GM21528 (cell line): ENCODE results near the gene FNDC11.

Experiments
- ATAC-seq: cut with Tn5 transposase; IDR thresholded peaks from one replicate; pipeline ENCODE4 v1.9.1; 2021; ENCODE audit warnings: mild to moderate bottlenecking, moderate library complexity; ENCODE audit not compliant: unreplicated experiment, low FRiP score

The FNDC11 gene

DNA sequence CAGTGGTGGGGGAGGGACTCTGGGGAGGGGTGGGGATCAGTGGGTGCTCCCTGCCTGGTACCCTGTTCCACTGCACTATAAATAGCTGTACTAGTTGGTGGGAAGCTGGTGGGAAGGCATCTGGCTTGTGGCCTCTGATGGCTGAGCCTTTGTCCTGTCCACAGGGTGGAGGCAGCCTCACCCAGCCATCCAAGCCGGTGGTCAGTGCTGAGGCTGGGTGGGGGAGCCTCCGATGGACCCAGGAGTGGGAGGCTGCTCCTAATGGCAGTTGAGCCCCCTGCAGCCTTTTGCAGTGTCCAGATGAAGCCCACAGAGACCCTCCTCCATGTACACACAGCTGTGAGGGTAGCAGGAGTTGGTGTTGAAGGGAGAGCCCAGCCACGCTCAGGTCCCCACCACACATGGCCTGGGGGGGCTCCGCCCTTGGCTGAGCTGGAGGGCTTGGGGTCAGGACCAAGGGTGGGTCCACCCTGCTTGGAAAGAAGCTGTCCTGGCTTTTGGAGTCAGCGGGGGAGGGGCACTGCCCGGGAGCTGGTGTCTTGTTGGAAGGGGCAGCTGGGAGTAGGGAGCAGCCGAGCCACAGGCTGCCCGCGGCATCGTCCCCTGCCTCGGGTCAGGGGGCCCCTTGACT, 30.9 kb upstream of the FNDC11 start:
- ATAC-seq = no peak

DNA sequence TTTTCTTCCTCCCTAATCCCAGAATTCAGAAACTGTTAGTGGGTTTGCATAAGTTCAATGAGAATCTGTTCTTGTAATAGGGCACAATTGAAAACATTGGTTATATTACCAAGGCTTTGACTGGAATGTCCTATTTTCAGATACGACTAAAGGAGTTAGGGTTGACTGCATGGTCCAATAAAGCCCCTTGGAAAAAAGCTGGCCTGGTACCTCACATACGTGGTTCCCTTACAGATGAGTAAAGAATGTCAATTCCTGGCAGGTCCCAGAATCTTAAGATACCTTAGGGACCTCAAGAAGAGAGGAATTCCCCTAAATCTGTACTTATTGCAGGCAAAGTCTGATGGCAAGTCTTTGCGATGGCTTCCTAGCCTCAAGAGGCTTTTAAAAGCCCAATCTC, 28.8 kb upstream of the FNDC11 start:
- ATAC-seq = no peak

DNA sequence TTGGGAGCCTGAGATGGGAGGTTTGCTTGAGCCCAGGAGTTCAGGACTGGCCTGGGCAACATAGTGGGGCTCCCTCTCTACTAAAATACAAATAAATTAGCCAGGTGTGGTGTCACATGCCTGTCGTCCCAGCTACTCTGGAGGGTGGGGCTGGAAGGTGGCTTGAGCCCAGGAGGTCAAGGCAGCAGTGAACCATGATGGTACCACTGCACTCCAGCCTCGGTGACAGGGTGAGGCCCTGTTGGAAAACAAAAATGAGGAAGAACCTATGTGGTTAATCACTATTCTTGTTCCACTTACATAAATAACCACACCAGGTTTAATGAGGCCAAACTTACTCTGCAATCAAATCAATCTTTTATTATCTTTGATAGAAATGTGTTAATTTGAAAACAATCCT, 28.0 kb upstream of the FNDC11 start:
- ATAC-seq = no peak

DNA sequence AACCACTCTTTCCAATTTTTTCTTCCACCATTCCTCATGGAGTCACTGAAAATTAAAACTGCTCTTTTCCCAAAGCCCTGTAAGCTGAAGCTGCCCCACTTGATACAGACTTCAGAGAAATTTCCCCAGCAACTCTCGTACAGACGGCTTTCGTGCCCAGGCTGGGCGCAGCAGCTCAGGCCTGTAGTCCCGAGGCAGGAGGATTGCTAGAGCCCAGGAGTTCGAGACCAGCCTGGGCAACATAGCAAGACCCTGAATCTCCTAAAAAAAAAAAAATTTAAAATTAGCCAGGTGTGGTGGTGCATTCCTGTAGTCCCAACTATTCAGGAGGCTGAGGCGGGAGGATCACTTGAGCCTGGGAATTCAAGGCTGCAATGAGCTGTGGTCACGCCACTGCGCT, 26.8 kb upstream of the FNDC11 start:
- no peak for ATAC-seq

DNA sequence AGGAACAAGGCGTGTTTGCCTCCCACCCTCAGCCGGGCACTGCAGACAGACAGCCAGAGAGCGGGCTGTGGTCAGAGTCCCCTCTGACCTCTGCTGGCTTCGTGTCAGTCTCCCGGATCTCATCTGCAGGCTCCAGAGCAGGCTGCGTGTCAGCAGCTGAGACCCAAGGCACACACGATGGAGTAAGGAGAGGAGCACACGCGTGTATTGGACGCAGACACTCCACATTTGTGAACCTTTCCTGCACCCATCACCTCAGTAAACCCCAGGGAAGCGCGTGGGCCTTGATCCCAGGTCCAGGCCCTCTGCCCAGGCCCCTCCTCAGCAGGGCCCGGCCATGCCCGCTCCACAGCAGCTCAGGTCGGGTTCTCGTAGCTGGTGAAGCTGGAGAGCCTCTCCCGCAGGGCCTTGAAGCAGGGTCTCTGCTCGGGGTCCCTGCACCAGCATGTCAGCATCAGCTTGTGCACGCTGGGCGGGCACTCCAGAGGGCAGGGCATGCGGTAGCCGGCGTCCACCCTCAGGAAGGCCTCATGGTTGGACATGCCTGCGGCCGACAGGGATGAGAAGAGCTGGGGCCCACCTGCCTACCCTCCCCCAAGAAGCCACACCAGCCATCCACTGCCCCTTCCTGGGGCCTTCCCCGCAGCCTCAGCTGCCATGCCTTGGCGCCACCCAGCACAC, 24.6 kb upstream of the FNDC11 start:
- ATAC-seq = no peak

DNA sequence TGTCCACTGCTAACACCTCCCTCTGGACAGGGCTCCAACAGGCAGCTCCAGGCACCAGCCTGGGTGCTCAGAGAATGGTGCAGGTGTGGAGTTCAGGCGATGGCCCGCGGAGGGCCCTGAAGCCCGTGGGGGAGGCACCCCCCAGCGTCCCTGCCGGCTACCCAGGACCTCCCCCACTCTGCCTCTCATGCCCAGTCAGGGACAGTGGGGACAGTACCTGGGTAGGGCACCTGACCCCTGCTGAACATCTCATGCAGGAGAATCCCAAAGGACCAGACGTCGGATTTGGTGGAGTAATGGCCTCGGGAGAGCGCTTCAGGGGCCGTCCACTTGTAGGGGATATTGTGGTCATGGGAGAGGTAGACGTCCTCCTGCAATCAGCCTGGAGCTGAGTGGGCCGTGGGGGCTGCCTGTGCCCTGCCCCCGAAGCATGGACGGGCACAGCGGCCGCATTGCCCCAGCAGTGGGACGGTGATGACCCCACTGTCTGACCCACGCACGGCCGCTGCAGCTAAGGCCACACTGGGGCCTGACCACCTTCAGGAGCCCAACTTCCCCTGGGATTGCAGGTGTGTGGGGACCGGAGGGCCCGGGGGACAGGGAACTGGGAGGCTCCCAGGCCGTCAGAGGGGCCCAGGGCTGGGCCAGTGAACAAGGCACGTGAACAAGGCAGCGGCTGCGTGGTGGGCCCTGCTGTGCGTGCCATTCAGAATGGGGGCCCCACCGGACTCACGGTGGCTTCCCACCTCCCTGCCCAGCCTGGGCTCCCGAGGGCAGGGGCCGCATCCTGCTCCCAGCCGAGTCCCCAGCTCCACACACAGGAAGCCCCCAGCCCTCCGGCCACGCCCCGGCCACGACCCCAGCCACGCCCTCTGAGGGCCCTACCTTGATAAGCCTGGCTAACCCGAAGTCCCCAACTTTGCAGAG, 23.8 kb upstream of the FNDC11 start:
- ATAC-seq = no peak

DNA sequence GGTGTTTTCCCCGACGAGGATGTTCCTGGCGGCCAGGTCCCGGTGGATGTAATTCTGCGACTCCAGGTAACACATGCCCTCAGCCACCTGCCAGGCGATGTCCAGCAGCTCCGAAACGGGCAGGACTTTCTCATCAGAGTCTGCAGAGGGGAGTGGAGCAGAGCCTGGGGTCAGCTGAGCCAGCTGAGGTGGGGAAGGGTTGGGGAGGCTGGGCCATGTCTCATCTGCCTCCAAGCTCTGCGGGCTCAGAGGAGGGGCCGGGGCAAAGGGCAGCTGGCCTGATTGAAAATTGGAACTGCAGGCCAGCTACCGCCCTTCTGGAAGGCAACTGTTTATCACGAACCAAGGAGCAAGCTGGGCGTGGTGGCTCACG, 23.2 kb upstream of the FNDC11 start:
- no peak for ATAC-seq

DNA sequence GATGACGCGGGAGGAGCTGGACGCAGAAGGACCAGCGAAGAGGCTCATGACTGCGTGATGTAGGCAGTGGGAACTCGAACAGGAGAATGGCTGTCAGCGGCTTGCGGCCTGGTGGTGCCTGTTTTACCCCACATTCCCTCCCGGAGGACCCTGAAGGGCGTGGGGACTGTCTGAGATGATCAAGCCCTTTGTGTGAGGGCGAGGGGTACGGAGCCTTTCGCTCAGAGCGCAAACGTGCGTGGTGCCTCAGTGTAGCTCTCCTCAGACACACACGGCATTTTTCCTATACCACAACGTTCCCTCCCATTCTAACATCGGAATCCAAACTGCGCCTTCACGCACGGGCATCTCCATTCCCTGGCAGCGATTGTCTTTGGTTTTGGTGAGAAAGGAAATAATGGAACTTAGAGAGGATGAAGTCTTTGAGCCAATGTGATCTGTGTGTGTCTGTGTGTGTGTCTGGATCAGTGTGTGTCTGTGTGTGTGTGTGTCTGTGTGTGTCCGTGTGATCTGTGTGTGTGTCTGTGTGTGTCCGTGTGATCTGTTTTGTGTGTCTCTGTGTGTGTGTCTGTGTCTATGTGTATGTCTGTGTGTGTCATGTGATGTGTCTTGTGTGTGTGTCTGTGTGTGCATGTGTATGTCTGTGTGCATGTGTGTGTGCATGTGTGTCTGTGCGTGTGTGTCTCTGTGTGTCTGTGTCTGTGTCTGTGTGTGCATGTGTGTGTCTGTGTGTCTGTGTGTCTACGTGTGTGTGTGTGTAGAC, 22.1 kb upstream of the FNDC11 start:
- no peak for ATAC-seq

DNA sequence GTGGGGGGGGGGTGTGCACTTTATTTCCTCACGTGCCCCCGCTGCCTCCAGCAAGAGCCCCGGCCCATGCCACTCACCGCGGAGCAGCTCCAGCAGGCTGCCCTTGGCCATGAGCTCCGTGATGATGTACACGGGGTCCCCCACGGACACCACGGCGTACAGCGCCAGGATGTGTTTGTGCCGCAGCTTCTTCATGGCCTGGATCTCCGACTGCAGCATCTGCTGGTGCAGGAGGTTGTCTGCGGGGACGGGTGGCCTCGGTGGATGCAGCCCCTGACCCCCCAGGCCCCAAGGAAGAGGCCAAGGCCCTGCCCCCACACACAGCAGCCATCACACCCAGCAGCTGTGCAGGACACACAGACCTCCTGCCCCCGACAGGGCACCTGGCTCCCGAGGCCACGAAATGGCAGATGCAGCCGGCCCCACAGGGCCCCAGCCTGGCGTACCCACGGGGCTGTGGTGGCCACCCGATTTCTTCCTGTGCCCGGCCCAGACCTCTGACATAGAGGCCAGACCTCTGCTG, 21.4 kb upstream of the FNDC11 start:
- no peak for ATAC-seq

DNA sequence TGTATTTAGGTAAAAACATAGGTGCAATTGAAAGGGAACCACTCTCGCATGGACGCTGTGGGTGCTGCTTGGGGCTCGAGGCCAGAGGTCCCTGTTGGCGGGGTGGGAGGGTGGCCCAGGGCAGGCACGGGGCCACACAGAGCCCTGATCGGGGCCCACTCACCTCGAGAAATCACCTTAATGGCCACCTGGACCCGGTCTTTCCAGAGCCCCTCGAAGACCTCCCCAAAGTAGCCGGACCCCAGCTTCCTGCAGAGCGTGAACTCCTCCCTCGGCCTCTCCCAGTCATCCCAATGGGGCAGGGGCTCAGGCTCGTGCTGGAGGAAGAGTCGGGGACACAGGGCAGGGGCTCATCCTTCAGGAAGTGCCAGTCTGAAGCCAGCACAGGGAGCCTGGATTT, 20.6 kb upstream of the FNDC11 start:
- no peak for ATAC-seq

DNA sequence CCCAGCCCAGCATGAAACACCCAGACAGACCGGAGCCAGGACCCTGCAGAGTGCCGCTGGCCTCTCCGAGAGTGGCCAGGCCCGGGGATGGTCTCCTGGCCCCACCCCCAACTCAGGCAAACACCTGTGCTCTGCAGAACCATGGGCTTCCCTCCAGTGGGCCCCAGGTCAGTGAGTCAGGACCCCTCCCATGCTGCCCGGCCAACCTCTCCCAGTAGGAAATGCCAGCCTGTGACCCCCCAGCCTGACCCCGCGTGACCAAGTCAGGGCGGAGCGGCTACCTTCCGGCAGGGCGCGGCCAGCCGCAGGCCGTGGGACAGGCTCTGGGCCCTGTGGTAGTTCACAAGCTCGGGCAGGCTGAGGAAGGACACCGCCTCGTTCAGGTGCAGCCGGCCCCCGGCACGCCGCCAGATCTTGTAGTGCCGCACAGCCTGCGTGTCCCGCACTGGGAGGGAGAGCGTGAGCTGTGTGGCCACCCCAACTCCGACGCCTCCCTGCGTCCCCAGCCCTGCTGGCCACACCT, 20.0 kb upstream of the FNDC11 start:
- no peak for ATAC-seq

DNA sequence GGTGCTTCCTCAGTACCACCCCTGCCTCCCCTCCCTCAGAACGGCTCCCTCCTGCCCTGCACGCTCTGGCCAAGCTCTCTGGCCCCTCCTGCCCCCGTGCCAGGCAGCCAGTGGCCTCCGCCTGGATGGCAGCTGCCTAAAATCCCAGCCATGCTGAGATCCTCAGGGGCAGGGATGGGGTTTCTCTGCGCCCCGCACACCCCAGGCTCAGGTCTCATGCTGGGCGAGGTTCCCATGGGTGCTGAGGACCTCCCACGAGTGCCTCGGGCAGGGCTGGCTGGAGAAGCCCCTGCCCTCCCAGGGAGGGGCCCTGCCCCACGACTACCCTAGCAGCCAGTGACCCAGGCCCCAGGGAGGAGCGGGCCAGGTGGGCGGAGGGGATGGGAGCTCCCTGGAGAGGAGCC, 19.5 kb upstream of the FNDC11 start:
- ATAC-seq = no peak

DNA sequence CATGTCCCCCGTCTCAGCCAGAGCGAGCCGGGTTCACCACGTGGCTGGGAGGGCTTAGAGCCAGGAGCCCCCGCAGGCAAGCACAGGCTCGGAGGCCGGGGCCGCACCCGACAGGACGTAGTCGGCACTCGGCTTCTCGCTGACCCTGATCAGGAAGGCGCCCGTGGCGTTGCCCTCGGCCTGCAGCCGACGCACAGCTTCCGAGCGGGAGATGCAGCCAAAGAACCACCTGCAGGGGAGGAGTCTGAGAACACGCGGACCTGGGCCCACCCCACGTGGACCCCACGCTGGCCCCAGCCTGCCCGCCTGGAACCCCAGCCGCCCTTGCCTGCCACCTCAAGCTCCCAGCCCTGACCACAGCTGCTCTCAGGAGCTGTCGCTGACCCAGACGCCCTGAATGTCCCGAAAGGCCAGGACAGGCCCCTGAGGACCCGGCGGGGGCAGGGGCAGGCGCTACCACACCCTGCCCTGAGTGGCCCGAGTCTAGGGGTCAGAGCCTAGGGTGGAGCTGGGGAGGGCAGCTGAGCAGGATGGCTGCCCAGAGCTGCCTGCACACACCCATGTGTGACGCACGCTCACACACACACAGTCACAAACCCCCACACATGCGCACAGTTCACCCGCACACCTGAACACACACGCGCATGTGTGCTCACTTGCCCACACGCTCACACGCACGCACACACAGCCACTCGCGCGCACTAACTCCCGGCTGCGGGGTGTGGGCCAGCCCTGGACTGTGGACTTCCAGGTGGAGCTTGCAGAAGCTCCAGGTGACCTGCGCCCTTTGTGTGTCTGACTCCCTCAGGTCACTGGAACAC, 18.9 kb upstream of the FNDC11 start:
- ATAC-seq = no peak

DNA sequence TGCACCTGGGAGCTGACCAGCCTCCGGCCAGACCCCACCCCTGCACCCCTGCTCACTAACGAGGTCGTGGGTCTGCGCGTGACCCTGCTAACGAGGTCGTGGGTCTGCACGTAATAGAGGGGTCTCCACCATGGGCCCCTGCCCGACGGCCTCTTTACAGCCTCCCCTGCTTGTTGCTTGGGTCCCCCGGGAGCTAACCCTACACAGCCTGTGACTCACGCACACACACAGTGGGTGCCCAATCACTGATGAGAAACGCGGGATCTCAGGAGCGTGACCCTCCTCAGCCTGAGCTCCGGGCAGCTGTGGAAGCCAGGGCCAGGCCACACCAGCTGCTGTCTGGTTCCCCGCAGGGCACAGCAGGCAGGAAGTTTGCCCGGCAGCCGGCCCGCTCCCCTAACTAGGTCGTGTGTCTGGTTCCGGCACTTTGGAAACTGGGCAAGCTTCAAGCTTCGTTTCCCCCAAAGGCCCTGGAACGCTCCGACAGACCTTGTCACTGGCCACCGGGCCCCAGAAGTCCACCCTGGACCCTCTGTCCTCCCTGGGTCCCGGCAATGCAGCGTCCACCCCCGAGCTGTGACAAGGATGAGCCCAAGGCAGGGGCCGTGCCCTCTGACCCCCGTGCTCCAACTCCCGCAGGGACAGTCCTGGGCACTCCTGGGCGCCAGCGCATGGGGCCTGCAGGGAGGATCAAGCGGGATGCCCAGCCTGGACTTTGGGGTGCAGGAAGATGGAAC, 17.6 kb upstream of the FNDC11 start:
- no peak for ATAC-seq

DNA sequence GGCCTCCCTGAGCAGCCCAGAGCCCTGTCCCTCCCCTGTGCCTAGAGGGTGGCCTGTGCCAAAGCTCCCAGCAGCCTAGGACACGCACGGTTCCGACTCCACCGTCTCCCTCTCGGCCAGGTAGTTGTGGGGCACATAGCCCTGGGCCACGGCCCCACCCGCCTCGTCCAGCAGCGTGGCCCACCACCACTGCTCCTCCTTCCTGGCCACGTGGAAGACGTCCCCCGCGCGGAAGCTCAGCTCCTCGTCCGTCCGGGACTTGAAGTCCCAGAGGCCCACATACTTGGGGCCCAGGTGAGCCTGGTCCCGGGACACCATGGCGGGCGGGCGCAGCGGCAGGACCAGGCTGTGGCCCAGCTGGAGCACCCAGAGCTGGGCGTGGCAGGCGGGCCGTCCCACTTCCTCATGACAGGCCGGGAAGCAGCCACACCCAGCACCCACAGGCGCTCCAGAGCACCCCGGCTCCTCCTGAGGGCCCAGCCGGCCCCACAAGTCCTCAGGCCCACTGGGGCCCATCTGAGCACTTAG, 16.9 kb upstream of the FNDC11 start, which contains the start of gene PTK6:
Gene PTK6 (minus strand): TSS at position 380 of the 528 bp plus-strand sequence. CDS start 62 bp downstream, at position 318.
- peak; percentile 6 for ATAC-seq

DNA sequence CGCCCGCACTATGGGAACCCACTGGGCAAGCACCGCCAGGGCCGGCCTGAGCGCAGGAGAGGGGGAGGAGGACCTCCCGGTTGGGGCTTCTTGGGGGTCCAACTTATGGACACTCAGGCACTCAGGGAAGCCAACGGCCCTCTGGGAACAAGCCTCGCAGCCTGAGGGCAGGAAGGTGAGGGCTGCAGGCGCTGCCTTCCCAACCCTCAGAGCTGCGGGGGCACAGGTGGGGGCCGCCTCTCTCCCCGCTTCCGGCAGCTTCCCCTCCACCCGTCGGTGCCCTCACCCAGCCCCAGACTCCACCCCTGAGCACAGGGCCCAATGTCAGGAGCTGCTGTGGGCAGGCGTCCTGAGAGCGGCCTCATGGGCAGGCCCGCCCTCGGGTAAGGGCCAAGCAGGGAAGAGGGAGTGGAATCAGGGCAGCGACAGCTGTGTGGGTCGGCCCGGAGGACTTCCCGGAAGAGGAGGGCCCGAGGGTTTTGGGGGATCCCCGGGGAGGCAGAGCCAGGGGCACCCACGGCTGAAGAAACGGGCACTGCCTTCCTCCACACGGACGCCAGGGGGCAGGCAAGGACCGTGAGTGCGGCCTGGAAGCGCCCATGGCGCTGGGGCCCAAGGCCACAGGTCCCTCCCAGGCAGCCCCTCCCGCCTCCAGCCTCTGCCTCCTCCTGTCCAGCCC, 16.3 kb upstream of the FNDC11 start:
- ATAC-seq = peak; percentile 74

DNA sequence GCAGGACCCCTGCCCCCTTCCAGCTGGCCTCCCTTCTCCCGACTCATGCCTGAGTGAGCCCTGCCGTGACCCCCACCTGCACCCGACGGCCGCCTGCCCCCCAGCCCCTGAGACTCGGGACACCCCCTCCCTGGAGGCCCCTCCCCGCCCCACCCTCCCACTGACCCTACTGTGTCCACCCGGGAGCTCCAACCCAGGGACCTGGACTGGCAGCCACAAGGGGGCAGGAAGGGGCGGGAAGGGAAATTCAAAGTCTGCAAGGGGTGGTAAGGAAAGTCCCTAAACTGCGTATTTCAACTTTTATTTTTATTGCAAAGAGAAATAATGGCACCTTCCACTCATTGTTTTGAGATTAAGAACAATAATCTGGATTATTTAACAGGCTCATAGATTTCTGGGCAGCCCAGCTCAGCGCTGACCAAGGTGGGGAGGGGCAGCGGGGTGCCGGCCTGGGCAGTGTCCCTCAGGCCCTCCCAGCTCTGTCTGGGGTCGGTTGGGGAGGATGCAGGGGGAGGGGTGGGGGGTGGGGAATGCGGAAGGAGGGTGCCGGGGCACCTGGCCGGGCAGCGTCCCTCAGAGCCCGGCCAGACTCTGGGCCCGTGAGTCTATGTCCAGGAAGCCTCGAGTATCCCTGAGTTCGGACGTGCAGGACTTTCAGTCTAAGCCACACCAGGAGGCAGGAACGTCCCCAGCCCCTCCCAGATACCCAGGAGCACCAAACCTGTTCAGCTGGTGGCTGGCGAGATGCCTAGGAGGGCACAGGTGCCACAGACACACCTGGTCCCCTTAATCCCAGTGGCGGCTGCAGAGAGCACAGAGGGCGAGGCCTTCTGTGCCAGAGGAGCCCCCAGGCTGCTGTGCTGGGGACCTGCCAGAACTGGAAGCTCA, 15.5 kb upstream of the FNDC11 start:
- ATAC-seq = no peak
